NOMO-1 (cell line): ENCODE measurements around the gene ANKRD13B.

ENCODE experiments used
- DNase-seq, 2 experiments: peaks; one replicate each; lab custom pipeline; 2025; ENCODE audit not compliant: unreplicated experiment in 2 of 2; lab: John Stamatoyannopoulos, UW

Gene ANKRD13B

DNA sequence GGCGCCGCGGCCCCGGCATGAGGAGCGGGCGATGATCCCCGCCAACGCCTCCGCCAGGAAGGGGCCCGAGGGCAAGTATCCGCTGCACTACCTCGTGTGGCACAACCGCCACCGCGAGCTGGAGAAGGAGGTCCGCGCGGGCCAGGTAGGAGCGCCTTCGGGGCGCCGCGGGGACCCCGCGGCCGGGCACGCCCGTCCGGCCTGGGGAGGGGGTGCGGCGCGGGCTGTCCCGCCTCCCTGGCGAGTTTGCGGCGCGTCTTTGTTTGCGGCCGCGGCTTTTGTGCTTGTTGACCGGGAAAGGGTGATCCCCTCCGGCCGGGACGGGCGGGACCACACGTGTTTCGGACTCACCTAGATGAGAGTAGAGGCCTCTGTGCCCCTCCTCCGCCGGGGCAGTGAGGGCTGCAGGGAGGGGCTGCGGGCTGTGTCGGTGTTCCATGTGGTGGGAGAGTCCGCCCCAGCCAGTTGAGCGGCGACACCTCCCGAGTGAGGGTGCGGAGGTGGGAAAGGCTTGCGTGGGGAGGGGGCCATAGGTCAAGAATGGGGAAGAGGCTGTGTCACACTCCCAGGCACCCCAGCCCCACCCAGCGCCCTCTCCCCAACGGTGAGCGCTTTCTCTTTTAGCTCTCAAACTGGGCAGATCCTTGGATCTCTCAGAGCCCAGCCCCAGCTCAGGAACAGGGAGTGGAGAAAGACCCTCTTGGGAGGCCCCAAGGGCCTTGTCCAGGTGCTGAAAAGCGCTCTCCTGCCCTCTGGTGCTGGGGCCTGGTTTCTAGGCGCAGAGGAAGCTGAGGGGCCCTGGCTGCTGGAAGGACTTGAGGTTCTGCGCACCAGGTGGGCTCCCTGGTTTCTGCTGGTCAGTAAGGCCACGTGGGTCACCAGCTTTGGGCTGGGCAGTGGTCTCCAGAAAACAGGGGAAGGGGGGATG, 923 bp downstream of the ANKRD13B start:
- DNase-seq: peak; percentile 26 to 29

- DNase-seq: no peak
These were observed 1.7 kb downstream of the ANKRD13B start for GRCh38 chr17:29594519-29595090.

DNA sequence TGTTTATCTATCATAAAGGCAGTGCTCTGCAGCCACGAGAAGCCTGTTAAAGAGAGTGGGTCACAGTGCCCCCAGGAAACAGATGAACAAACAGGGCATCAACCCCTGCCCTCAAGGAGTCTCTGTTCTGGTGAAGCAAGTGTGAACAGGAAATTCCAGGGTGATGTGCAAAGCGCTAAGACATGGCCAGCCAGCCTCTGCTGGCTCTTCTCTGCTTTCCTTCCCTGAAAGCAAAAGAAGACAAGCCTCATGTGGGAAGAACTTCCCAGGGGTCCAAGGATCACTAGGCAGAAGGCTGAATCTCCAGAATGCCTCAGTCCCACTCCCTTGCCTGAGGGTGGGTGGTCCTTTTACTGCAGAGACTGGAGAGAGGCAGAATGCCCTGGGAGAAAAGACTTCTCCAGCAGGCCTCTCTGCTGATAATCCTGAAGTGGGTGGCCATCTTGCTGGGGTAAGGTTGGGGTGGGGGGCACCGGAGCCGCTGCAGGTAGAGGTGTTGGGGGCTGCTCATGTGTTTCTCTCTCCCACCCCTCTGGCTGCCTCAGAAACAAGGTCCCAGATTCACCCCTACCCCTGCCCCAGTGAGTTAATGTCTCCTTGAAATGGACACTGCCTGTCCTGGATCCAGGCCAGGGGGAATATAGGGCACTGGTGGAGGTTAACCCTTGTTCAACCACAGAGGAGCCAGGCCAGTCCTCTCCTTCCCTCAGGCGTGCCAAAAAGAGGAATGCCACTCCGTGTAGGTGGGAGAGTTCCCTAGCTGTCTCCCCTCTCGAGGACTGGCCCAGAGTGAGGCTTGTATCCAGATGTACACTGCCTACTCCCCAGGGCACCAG, 2.4 kb downstream of the ANKRD13B start:
- no peak for DNase-seq

DNA sequence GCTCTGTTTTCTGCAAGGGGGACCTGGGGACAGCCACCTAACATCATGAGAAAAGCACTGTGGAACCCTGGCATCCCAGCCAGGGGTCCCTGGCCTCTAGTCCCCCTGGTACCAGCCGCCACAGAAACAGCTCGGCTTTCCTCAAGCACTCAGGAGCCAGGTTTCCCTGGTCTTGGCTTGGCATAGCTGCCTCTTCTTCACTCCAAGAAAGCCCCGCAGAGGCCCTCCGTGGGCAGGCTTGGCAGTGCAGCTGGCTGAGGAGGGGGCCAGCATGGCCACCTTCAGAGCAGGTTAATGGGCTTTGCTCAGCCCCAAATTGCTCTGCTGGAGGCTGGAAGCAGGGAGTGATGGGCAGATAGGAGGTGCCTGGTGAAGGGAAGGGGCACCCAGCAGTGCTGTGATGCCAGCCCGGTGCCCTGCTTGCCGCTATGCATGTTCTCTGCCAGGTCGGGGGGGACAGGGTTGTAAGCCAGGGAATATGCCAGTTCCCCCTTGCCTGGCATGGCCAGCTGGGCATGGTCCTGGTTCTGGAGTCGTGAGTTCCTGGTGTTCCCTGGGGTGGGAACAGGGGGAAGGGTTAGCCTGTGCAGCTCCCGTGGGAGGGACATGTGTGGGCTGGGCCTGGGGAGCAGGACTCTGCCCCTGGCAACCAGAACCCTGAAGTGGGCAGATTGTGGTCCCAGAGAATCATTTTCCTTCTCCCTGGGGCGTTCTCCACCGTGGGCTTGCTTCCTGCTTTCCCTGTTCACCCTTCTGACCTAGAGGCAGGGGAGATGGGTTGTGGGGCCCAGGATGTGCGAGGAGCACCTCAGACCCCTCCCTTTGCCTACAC, 3.2 kb downstream of the ANKRD13B start:
- DNase-seq: no peak

GRCh38 chr17:29596811-29597210, 3.9 kb downstream of the ANKRD13B start:
- no peak for DNase-seq

GRCh38 chr17:29597361-29598172, 4.6 kb downstream of the ANKRD13B start:
- DNase-seq: no peak

DNA sequence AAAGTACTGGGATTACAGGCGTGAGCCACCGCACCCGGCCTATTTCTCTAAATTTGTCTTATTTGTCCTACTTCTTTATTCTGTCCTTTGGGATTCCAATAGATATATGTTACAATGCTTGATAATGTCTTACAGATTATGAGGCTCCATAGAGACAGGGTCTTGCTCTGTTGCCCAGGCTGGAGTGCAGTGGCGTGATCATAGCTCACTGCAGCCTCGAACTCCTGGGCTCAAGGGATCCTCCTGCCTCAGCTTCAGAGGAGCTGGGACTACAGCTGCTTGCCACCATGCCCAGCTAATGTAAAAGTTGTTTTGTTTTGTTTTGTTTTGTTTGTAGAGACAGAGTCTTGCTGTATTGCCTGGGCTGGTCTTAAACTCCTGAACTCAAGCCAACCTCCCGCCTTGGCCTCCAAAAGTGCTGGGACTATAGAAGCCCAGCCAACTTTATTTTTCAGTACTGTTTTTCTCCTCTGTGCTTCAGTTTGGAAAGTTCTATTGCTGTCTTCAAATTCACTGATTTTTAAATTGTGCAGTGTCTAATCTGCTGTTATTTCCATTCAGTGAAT, 10.3 kb downstream of the ANKRD13B start:
- DNase-seq: no peak

DNA sequence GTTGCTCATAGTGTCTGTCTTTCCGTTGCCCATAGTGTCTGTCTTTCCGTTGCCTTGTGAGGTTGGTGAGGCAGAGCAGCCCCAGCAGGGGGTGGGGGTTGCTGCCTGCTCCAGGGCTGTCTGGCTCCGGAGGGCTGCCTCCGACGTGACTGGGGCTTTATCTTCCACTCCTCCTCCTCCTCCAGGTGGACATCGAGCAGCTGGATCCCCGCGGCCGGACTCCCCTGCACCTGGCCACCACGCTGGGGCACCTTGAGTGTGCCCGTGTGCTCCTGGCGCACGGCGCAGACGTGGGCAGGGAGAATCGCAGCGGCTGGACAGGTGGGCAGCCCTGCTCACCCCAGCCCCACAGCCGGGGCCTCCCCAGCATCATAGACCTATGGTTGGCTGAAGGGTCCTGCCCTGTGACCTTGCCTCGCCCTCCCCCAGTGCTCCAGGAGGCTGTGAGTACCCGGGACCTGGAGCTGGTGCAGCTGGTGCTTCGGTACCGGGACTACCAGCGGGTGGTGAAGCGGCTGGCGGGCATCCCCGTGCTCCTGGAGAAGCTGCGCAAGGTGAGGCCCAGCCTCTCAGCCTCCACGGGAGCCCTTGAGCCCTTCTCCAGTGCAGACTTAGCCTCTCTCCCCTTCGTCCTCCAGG, 14.7 kb downstream of the ANKRD13B start:
- no peak for DNase-seq

DNA sequence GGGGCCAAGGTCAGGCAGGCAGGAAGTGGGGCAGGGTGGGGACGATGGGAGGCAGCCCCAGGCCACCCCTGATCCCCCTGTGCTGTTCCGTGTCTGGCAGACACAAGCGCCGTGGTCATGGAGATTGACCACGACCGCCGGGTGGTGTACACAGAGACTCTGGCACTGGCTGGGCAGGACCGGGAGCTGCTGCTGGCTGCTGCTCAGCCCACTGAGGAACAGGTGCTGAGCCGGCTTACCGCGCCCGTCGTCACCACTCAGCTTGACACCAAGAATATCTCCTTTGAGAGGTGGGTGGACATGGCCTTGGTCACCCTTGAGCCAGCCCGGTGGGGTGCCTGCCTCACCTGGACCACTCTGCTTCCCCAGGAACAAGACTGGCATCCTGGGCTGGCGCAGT, 16.1 kb downstream of the ANKRD13B start:
- no peak for DNase-seq

GRCh38 chr17:29610395-29610794, 17.5 kb downstream of the ANKRD13B start:
- DNase-seq: no peak

GRCh38 chr17:29611351-29612093, 18.6 kb downstream of the ANKRD13B start:
- DNase-seq: no peak

- no peak for DNase-seq
These were observed 19.1 kb downstream of the ANKRD13B start for GRCh38 chr17:29612094-29612403.

DNA sequence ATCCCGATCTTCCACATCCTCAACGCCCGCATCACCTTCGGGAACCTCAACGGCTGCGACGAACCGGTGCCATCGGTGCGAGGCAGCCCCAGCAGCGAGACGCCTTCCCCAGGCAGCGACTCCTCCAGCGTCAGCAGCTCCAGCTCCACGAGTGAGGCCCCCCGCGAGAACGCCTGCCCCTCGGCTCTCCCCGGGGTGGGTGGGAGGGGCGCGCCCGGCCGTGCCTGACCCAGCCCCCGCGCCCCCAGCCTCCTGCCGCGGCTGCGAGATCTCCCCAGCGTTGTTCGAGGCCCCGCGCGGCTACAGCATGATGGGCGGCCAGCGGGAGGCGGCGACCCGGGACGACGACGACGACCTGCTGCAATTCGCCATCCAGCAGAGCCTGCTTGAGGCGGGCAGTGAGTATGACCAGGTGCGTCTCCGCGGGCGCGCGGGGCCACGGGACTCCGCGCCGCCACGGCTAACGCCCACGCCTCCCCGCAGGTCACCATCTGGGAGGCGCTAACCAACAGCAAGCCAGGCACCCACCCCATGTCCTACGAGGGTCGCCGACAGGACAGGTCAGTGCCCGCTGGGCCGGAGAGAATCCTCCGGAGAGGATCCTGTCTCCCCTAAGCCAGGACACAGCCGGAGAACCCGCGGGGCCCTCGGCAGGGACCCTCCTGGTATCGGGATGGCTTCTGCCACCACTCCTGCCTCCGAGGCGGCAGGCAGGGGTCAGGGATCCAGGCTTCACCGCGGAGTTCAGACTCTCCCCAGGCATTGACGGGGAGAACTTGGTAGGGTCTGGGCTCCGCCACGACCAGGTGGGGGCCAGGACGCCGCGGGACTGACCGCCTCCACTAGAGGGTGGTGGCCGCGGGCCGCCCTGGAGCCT, 19.7 kb downstream of the ANKRD13B start:
- DNase-seq: no peak

- peak; percentile 70 to 90 for DNase-seq
These were observed 20.5 kb downstream of the ANKRD13B start for GRCh38 chr17:29613352-29613837.

GRCh38 chr17:29613856-29614255, 20.9 kb downstream of the ANKRD13B start:
- no peak for DNase-seq

GRCh38 chr17:29614349-29615047, 21.6 kb downstream of the ANKRD13B start:
- DNase-seq: no peak

GRCh38 chr17:29615048-29615385, 22.1 kb downstream of the ANKRD13B start:
- DNase-seq: peak in 1 of 2 experiments; percentile 25
